Neural progenitor cell (in vitro differentiated cells): Measurements from ENCODE around the gene IL36B.

Experiments used
- CTCF ChIP-seq: fragments of 200-600 bp; sonication (generic); IDR thresholded peaks from 2 replicates; pipeline ENCODE4 v1.5.1; 2017; ENCODE audit warnings: antibody characterized with exemption, mild to moderate bottlenecking
- EZH2 ChIP-seq: fragments of 200-600 bp; sonication (generic); IDR thresholded peaks from 2 replicates; pipeline ENCODE4 v1.6.1; 2017; ENCODE audit warnings: antibody characterized with exemption, mild to moderate bottlenecking, moderate library complexity

GRCh38 chr2:113064898-113065297 is 12.2 kb upstream of the IL36B start:
- no peak for TF ChIP-seq CTCF
- TF ChIP-seq EZH2, result no peak
